Panc1 (cell line): ENCODE data around the gene TUBA3E.
"Not testable (repeated sequence)": the region's sequence is repeated elsewhere in the genome, so short reads cannot be mapped to it uniquely, and the experiment has no call there.

Experiments
- POLR2AphosphoS5 ChIP-seq: IDR thresholded peaks from 2 replicates; pipeline ENCODE4 v1.6.1; 2012; ENCODE audit warnings: mild to moderate bottlenecking, low read depth, low read length, moderate library complexity
- TF ChIP-seq, protein P1 (sequence below): fragments of 450-650 bp; IDR thresholded peaks from 2 replicates; pipeline ENCODE4 v1.5.1; 2017; ENCODE audit warnings: mild to moderate bottlenecking

DNA sequence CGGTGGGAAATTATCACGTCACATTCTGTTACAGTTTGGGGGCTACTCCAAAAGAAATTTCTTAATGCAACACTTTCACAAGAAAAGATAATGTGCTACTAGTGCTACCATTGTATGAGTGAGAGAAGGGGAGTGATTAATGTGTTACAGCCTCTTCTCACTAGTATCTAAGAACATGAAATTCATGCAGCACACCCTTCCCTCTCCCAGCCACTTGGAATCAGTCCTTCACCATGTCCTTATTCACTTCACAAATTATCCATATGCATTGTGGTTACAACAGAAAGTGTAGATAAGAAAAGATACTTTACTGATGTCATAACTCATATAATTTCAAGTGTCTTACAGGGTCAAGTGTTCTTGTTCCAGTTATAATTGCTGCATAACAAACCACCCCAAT lies 20.9 kb upstream of the TUBA3E start:
- TF ChIP-seq, protein P1, sequence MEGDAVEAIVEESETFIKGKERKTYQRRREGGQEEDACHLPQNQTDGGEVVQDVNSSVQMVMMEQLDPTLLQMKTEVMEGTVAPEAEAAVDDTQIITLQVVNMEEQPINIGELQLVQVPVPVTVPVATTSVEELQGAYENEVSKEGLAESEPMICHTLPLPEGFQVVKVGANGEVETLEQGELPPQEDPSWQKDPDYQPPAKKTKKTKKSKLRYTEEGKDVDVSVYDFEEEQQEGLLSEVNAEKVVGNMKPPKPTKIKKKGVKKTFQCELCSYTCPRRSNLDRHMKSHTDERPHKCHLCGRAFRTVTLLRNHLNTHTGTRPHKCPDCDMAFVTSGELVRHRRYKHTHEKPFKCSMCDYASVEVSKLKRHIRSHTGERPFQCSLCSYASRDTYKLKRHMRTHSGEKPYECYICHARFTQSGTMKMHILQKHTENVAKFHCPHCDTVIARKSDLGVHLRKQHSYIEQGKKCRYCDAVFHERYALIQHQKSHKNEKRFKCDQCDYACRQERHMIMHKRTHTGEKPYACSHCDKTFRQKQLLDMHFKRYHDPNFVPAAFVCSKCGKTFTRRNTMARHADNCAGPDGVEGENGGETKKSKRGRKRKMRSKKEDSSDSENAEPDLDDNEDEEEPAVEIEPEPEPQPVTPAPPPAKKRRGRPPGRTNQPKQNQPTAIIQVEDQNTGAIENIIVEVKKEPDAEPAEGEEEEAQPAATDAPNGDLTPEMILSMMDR = not testable (repeated sequence)
- not testable (repeated sequence) for TF ChIP-seq POLR2AphosphoS5
